ENCODE measurements around the gene ADGRV1.
"Not testable (repeated sequence)": the region's sequence is repeated elsewhere in the genome, so short reads cannot be mapped to it uniquely, and the experiment has no call there.

The ADGRV1 gene

DNA sequence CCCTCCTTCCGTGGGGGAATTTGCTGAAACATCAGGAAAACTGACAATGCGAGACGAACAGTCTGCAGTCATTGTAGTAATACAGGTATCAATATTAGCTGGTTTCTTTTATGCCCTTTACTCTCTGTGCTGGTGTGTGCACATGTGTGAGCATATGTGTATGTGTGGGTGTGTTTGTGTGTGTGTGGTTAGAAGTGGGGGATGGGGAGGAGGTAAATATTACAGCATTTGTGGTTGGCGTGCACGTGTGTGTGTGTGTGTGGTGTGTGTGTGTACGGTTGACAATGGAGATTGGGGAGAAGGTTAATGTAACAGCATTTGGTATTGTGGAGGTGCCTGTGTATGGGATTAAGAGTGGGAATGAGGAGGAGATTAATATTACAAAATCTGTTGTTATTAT is 219.4 kb downstream of the ADGRV1 start:
- Mint-ChIP-seq H3K9me3 (no peaks in the 10 kb centered on the region), H3K27ac (no peak overlapping the region), H3K4me1 (no peaks in the 10 kb centered on the region), H3K27me3 (peaks cover 9% of the 10 kb centered on the region), H3K4me3 (no peak overlapping the region), H3K36me3 (no peaks in the 10 kb centered on the region)

DNA sequence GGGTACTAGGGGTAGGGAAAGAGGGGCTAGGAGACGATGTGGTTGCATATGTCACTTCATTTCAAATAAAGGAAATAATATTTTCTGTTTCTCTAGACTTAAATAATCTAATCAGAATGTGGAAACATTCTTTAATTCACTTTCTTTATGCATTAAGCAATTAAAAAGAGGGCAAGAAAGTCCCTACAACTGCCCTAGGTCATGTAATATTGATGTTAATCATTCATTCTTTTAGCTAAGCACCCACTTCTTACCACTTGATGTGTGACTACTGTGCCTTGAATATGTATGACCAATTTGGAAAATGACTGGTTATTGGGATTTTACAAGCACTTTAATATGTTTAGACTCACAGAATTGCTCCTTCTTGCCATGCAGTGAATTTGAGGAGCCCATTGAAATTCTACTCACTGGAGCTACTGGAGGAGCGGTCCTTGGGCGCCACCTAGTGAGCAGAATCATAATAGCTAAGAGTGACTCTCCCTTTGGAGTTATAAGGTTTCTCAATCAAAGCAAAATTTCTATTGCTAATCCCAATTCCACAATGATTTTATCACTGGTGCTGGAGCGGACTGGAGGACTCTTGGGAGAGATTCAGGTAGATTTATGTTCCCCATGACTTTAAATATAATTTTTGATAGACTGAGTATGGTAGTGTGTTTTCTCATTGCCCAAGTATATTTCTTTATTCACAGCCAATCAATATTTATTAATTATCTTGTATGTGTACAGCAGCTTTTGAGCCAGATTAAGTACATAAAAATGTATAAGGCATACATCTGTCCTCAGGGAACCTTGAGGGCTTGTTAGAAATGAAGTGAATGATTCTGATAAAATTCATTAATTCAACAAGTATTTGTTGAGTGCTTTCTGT is 225.1 kb downstream of the ADGRV1 start:
- Mint-ChIP-seq H3K27ac (no peak overlapping the region), H3K27me3 (peaks cover 14% of the 10 kb centered on the region), H3K4me3 (no peak overlapping the region), H3K9me3 (no peaks in the 10 kb centered on the region), H3K36me3 (no peaks in the 10 kb centered on the region), H3K4me1 (no peaks in the 10 kb centered on the region)

DNA sequence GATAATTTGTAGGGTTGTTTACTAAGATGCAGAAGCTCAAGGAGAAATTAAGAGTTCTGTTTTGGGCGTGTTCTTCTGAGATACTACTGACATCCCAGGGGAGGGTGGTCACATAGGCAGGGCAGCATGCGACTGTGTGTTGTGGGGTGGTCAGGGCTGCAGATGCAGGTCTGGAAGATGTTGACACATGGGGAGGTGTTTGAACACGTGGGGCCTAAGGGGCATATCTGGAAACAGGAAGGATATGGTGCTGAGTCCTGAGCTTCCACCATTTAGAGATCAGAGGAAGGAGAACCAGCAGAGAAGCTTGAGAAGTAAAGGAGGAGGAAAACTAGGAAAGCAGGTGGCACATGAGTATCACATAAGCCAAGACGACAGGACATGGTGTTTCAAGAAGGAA is 228.2 kb downstream of the ADGRV1 start:
- H3K4me3 Mint-ChIP-seq, result no peak overlapping the region
- H3K9me3 Mint-ChIP-seq, result no peaks in the 10 kb centered on the region
- no peak overlapping the region for H3K27ac Mint-ChIP-seq
- H3K27me3 Mint-ChIP-seq, result peaks cover 10% of the 10 kb centered on the region
- H3K4me1 Mint-ChIP-seq, result no peaks in the 10 kb centered on the region
- no peaks in the 10 kb centered on the region for H3K36me3 Mint-ChIP-seq

DNA sequence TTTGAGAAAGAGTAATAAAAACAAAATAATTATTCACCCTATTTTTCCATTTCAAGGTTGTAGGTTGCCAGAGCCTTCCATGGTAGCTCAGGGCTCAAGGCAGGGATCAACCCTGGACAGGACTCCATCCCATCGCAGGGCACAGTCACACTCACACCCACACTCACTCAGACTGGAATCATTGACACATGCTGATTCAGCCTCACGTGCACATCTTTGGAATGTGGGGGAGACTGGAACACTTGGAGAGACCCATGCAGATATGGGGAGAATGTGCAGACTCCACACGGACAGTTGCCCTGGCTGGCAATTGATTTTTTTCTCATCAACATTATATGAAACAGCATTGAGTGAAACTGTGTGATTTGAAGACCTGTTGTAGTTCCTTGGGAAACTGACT is 234.1 kb downstream of the ADGRV1 start:
- peaks cover 8% of the 10 kb centered on the region for H3K9me3 Mint-ChIP-seq

DNA sequence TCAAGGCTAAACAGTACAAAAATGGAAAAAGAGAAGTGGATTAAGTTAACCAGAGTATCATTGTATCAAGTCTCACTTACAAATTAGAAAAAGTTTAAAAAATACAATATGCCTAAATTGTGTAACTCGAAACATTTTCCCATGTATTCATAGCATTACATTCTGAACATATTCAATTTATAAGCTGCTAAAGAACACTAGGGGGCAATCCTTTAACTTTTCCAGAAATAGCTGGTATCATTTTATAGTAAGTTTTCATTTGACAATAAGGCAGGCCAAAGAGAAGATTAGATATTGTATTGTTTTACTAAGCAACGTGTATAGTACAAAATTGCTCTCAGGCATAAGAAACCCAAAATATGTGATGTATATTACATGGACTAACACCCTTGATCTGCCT is 234.6 kb downstream of the ADGRV1 start:
- Mint-ChIP-seq H3K27me3 (peaks cover 4% of the 10 kb centered on the region), H3K36me3 (peaks cover 2% of the 10 kb centered on the region), H3K4me1 (no peaks in the 10 kb centered on the region), H3K9me3 (peaks cover 8% of the 10 kb centered on the region), H3K4me3 (no peak overlapping the region), H3K27ac (no peak overlapping the region)

More for the DNA sequence above, 234.1 kb downstream of the ADGRV1 start:
- H3K4me1 Mint-ChIP-seq, result no peaks in the 10 kb centered on the region
- H3K27ac Mint-ChIP-seq, result no peak overlapping the region
- H3K4me3 Mint-ChIP-seq, result no peak overlapping the region
- peaks cover 4% of the 10 kb centered on the region for H3K27me3 Mint-ChIP-seq
- peaks cover 2% of the 10 kb centered on the region for H3K36me3 Mint-ChIP-seq

DNA sequence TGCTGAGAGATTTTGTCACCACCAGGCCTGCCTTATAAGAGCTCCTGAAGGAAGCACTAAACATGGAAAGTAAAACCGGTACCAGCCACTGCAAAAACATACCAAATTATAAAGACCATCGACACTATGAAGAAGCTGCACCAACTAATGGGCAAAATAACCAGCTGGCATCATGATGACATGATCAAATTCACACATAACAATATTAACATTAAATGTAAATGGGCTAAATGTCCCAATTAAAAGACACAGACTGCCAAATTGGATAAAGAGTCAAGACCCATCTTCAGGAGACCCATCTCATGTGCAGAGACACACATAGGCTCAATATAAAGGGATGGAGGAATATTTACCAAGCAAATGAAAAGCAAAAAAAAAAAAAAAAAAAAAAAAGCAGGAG is 238.3 kb downstream of the ADGRV1 start:
- H3K27me3 Mint-ChIP-seq, H3K4me1 Mint-ChIP-seq, H3K27ac Mint-ChIP-seq, H3K36me3 Mint-ChIP-seq, H3K4me3 Mint-ChIP-seq: not testable (repeated sequence)
- peaks cover 16% of the 10 kb centered on the region for H3K9me3 Mint-ChIP-seq

DNA sequence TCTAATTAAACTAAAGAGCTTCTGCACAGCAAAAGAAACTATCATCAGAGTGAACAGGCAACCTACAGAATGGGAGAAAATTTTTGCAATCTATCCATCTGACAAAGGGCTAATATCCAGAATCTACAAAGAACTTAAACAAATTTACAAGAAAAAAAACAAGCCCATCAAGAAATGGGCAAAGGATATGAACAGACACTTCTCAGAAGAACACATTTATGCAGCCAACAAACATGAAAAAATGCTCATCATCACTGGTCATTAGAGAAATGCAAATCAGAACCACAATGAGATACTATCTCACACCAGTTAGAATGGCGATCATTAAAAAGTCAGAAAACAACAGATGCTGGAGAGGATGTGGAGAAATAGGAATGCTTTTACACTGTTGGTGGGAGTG is 241.5 kb downstream of the ADGRV1 start:
- H3K27ac Mint-ChIP-seq, H3K4me3 Mint-ChIP-seq, H3K27me3 Mint-ChIP-seq, H3K36me3 Mint-ChIP-seq, H3K4me1 Mint-ChIP-seq: not testable (repeated sequence)
- peaks cover 16% of the 10 kb centered on the region for H3K9me3 Mint-ChIP-seq

DNA sequence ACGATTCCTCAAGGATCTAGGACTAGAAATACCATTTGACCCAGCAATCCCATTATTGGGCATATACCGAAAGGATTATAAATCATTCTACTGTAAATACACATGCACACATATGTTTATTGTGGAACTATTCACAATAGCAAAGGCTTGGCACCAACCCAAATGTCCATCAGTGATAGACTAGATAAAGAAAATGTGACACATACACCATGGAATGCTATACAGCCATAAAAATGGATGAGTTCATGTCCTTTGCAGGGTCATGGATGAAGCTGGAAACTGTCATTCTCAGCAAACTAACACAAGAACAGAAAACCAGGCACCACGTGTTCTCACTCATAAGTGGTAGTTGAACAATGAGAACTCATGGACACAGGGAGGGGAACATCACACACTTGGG is 241.9 kb downstream of the ADGRV1 start:
- H3K27me3 Mint-ChIP-seq, H3K4me1 Mint-ChIP-seq, H3K4me3 Mint-ChIP-seq, H3K36me3 Mint-ChIP-seq, H3K27ac Mint-ChIP-seq: not testable (repeated sequence)
- H3K9me3 Mint-ChIP-seq, result peaks cover 16% of the 10 kb centered on the region

DNA sequence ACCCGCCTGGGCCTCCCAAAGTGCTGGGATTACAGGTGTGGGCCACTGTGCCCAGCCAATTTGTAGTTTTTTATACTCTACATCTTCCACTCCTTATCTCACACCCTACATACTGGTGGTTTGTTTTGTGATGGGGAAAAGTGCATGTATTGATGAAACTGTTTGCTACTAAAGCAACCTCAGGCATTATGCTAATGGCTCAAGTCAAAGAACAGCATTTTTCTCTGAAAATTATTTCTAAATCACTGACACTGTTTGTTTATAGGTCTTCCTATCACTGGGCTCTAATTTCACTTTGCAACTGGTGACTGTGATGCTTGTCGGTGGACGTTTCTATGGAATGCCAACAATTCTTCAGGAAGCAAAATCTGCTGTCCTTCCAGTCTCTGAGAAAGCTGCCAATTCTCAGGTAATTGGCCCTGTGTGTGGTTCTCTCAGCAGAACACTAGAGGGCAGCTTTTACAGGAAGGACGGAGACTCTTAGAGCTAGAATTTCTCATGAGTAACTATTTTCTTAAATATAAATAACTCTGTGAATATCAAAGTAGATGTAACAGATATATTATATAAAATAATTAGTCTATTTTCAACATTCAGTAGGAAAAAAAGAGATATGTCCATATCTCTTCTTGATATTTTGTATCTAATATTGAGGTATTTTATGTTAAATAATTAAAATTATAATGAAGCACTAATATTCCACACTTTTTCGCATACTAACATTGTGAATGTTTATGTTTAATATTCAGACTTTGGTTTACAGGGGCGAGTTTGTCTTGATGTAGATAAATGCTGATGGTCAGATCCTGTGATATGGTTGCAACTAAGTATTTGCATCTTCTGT is 244.1 kb downstream of the ADGRV1 start:
- H3K9me3 Mint-ChIP-seq, result peaks cover 8% of the 10 kb centered on the region
- H3K27me3 Mint-ChIP-seq, result peaks cover 1% of the 10 kb centered on the region
- no peak overlapping the region for H3K4me3 Mint-ChIP-seq
- no peaks in the 10 kb centered on the region for H3K36me3 Mint-ChIP-seq
- H3K4me1 Mint-ChIP-seq, result no peaks in the 10 kb centered on the region
- no peak overlapping the region for H3K27ac Mint-ChIP-seq

DNA sequence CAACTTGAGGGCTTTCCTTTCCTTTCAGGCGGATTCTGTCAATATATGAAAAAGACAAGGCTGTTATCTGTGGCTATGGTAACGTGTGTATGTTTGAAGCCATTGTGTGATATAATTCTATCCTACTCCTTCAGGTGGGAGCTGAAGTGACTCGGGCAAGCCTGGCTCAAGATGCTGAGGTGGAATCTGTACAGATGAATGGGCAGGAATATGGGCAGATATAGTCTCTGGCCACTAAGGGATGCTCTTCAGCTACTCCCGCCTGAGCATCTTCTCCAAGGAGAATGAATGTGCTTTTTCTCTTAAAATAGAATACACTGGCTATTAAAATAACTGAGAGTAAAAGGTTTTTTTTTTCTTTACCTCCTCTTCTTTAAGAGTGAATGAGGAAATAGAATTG is 244.8 kb downstream of the ADGRV1 start:
- H3K27me3 Mint-ChIP-seq, result peaks cover 1% of the 10 kb centered on the region
- peaks cover 8% of the 10 kb centered on the region for H3K9me3 Mint-ChIP-seq
- H3K4me3 Mint-ChIP-seq, result no peak overlapping the region
- H3K27ac Mint-ChIP-seq, result no peak overlapping the region
- H3K4me1 Mint-ChIP-seq, result no peaks in the 10 kb centered on the region
- H3K36me3 Mint-ChIP-seq, result no peaks in the 10 kb centered on the region

DNA sequence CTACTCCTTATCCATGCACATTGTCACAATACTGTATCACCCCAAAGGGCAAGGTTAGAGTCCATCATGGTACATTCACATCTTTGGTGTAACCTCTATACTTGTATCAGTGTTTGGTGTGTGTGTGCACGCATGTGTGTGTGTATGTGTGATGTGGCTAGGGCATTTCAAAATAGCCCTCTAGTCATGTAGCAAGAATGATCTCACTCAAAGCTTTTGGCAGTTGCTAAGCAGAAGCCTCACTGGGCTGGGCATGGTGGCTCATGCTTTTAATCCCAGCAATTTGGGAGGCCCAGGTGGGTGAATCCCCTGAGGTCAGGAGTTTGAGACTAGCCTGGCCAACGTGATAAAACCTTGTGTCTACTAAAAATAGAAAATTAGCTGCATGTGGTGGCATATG is 245.3 kb downstream of the ADGRV1 start:
- H3K27me3 Mint-ChIP-seq, result peaks cover 1% of the 10 kb centered on the region
- peaks cover 7% of the 10 kb centered on the region for H3K9me3 Mint-ChIP-seq
- no peak overlapping the region for H3K4me3 Mint-ChIP-seq
- H3K27ac Mint-ChIP-seq, result no peak overlapping the region
- no peaks in the 10 kb centered on the region for H3K36me3 Mint-ChIP-seq
- no peaks in the 10 kb centered on the region for H3K4me1 Mint-ChIP-seq

DNA sequence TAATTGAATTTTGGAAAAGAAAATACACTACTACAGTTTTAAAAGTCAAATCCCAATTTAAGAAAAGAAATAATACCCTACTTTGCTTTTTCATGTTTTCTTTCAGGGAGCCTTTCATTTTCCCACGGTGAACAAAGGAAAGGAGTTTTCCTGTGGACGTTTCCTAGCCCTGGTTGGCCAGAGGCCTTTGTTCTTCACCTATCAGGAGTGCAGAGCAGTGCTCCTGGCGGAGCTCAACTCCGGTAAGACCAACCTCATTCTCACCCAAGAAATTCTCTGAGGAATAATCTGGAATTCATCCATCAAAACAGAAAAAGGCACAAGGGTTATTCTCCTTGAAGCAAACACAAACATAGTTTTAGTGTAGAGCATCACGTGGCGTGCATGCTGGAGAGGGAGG is 248.9 kb downstream of the ADGRV1 start:
- Mint-ChIP-seq H3K9me3 (no peaks in the 10 kb centered on the region), H3K27me3 (peaks cover 1% of the 10 kb centered on the region), H3K36me3 (no peaks in the 10 kb centered on the region), H3K4me1 (no peaks in the 10 kb centered on the region), H3K27ac (no peak overlapping the region), H3K4me3 (no peak overlapping the region)

DNA sequence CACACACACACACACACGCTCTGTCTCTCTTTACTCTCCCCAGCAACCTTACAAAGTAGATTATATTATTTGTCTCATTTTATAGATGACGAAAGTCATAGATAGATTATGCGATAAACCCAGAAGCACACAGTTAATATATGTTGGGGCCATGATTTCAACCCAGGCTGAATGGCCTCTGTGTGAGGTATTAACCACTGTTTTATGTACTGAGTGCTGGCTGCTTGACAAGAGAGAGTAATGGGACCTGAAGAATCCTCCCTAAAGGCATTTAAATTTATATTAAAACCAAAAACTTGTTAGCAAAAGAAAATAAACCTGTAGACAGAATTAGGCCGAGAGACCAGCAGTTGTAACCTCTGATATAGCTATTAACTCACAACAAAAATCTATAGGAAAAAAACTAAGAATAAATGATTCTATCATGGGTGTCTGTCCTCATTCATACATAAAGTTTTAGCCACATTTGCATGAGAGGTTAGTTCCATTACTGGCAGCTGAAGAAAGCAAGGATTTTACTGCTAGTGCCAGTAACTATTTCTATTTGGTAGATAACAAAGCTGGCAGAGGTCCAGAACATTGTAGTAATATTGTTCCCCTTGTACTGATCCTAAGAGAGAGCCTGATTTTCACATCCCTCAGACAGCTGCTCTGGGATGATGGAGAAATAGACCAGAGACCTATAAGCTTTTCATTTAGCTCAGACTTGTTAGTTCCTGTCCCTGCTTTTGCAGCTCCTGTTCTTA is 250.9 kb downstream of the ADGRV1 start:
- no peaks in the 10 kb centered on the region for H3K4me1 Mint-ChIP-seq
- H3K4me3 Mint-ChIP-seq, result no peak overlapping the region
- H3K36me3 Mint-ChIP-seq, result no peaks in the 10 kb centered on the region
- no peaks in the 10 kb centered on the region for H3K9me3 Mint-ChIP-seq
- H3K27ac Mint-ChIP-seq, result no peak overlapping the region
- H3K27me3 Mint-ChIP-seq, result peaks cover 1% of the 10 kb centered on the region

DNA sequence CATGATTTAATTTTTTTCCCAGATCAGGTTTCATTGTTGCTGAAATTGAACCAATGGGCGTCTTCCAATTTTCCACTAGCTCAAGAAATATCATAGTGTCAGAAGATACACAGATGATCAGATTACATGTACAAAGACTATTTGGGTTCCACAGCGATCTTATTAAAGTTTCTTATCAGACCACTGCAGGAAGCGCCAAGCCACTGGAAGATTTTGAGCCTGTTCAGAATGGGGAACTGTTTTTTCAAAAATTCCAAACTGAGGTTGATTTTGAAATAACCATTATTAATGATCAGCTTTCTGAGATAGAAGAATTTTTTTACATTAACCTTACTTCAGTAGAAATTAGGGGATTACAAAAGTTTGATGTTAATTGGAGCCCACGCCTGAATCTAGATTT is 251.6 kb downstream of the ADGRV1 start:
- H3K9me3 Mint-ChIP-seq, result no peaks in the 10 kb centered on the region
- H3K4me1 Mint-ChIP-seq, result no peaks in the 10 kb centered on the region
- H3K4me3 Mint-ChIP-seq, result no peak overlapping the region
- H3K36me3 Mint-ChIP-seq, result no peaks in the 10 kb centered on the region
- H3K27ac Mint-ChIP-seq, result no peak overlapping the region
- H3K27me3 Mint-ChIP-seq, result peaks cover 1% of the 10 kb centered on the region

DNA sequence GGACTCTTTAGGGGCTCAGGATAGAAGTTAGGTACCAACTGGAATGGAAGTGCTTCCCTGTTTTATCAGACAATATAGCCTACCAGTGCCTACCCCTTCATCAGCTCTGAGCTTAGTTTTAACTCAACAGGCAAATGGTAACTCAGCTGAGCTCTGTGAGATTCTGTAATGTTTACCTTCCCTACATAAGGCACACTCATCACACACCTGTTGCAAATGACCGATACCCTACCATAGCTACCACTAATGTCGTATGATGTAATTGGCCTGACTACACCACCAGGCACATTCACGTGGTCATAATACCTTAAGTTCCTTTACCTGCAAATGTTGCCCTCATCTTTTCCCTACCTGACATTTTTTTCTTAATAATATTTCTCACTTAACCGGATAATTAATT is 254.8 kb downstream of the ADGRV1 start:
- Mint-ChIP-seq H3K4me3 (no peak overlapping the region), H3K27ac (no peak overlapping the region), H3K4me1 (no peaks in the 10 kb centered on the region)

DNA sequence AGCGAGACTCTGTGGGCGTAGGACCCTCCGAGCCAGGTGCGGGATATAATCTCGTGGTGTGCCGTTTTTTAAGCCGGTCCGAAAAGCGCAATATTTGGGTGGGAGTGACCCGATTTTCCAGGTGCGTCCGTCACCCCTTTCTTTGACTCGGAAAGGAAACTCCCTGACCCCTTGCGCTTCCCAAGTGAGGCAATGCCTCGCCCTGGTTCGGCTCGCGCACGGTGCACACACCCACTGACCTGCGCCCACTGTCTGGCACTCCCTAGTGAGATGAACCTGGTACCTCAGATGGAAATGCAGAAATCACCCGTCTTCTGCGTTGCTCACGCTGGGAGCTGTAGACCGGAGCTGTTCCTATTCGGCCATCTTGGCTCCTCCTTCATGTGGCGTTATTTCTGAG is 263.5 kb downstream of the ADGRV1 start:
- not testable (repeated sequence) for H3K36me3 Mint-ChIP-seq, H3K9me3 Mint-ChIP-seq, H3K4me1 Mint-ChIP-seq, H3K4me3 Mint-ChIP-seq, H3K27ac Mint-ChIP-seq
- peaks cover 12% of the 10 kb centered on the region for H3K27me3 Mint-ChIP-seq

More for the DNA sequence above, 254.8 kb downstream of the ADGRV1 start:
- no peaks in the 10 kb centered on the region for H3K9me3 Mint-ChIP-seq
- H3K27me3 Mint-ChIP-seq, result peaks cover 1% of the 10 kb centered on the region
- no peaks in the 10 kb centered on the region for H3K36me3 Mint-ChIP-seq
